ENCODE results near the gene YIPF3.
"Not testable (repeated sequence)": the region's sequence is repeated elsewhere in the genome, so short reads cannot be mapped to it uniquely, and the experiment has no call there.

YIPF3 gene

GRCh38 chr6:43509142-43509983 lies 7.4 kb downstream of the YIPF3 start:
- DNase-seq: no peak

GRCh38 chr6:43508481-43509141 lies 8.1 kb downstream of the YIPF3 start:
- DNase-seq: no peak

DNA sequence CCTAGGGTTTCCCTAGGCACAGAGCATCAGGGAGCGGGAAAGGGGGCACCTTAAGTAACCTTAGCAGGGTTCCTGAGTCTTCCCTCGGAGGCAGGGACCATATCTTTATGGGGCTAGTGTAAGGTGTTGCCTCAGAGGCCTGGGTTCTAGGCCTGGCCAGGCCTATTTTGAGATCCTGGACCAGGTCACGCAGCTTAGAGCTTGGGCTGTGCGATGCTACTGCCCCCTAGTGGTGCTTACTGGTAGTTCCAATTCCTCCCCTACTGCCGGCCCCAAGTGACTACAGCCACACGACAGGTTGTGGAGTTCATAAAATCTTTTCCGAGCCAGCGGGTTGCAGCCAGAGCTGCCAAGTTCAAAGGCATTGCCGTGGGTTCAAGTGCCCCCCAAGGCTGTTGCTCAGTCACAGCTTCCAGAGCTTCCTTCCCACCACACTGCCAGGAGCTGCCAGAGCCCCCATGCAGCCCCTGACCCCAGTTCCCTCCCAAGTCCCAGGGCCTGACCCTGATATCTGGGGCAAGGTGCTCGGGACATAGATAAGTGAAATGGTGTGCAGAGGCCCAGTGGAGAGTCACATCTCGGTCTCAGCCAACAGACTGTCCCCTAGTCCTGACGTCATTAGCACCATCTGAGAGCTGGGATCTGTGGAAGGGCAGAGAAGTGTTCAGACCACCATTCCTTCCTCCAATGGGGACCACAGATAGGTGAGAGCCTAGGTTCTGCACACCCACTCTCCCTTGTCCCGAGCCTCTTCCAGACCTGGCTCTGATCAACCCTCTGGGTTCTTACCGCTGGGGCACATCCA lies 9.9 kb downstream of the YIPF3 start:
- peak in 12 of 14 donors; percentile 17 to 77 (median 62) for DNase-seq

GRCh38 chr6:43506171-43506570 lies 10.6 kb downstream of the YIPF3 start:
- no peak for DNase-seq

GRCh38 chr6:43505718-43506117 lies 11.0 kb downstream of the YIPF3 start:
- DNase-seq: no peak

DNA sequence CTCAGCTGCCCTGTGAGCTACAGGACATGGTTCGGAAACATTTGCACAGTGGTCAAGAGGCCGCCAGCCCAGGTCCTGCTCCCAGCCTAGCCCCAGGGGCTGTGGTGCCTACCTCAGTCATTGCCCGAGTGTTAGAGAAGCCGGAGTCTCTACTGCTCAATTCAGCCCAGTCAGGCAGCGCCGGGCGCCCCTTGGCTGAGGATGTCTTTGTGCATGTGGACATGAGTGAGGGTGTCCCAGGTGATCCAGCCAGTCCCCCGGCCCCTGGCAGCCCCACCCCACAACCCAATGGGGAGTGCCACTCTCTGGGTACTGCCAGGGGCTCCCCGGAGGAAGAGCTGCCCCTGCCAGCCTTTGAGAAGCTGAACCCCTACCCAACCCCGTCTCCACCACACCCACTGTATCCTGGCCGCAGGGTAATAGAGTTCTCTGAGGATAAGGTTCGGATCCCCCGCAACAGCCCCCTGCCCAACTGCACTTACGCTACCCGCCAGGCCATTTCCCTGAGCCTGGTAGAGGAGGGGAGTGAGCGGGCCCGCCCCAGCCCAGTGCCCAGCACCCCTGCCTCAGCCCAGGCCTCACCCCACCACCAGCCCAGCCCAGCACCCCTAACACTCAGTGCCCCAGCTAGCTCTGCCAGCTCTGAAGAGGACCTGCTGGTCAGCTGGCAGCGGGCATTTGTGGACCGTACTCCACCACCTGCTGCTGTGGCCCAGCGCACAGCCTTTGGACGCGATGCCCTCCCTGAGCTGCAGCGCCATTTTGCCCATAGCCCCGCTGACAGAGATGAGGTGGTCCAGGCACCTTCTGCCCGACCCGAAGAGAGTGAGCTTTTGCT lies 11.8 kb downstream of the YIPF3 start:
- no peak for DNase-seq

GRCh38 chr6:43503443-43503842 lies 13.3 kb downstream of the YIPF3 start:
- no peak for DNase-seq

- peak in 2 of 14 donors; percentile 11 to 21 for DNase-seq
Observed at GRCh38 chr6:43502666-43503065, 14.1 kb downstream of the YIPF3 start.

- no peak for DNase-seq
Observed at GRCh38 chr6:43500921-43501320, 15.8 kb downstream of the YIPF3 start.

DNA sequence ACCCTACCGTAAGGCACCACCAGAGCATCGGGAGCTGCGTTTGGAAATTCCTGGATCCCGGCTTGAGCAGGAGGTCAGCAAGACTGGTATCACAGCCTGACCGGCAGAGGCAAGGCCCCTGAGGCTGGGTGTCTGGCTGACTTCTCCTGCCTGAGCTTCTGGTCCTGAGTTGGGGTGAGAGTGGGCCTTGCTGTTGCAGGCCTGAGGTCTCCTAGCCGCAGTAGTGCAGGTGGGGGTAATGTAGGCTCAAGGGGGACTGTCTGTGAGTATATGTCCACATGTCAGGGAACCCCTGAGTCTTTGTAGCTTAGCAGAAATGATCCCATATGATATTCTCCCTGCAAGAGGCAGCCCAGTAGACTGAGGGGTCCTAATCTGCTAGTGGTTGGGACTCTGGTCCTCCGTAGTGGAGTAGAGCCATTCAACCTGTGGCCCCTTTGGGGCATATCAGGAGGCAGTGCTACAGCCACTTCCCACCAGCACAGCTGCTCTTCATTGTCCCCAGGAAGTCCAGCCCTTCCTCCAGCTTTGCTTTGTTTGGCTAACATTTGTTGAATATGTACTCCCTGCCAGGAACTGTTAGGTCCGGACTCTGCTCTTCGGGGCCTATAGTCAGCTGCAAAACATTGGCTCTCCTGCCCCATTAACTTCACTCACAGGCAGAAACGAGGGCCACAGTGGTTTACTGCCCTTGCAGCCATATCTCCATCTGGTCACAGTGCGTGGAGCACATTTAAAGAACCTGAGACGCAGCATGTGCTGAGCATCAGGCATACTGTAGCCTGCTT lies 17.5 kb downstream of the YIPF3 start:
- DNase-seq: no peak

- DNase-seq: not testable (repeated sequence)
Observed at GRCh38 chr6:43498291-43498690, 18.4 kb downstream of the YIPF3 start.

- no peak for DNase-seq
Observed at GRCh38 chr6:43497689-43498088, 19.0 kb downstream of the YIPF3 start.

GRCh38 chr6:43497129-43497396 lies 19.7 kb downstream of the YIPF3 start:
- no peak for DNase-seq

- peak in 6 of 14 donors; percentile 10 to 28 (median 20) for DNase-seq
Observed at GRCh38 chr6:43496370-43497128, 20.2 kb downstream of the YIPF3 start.

DNA sequence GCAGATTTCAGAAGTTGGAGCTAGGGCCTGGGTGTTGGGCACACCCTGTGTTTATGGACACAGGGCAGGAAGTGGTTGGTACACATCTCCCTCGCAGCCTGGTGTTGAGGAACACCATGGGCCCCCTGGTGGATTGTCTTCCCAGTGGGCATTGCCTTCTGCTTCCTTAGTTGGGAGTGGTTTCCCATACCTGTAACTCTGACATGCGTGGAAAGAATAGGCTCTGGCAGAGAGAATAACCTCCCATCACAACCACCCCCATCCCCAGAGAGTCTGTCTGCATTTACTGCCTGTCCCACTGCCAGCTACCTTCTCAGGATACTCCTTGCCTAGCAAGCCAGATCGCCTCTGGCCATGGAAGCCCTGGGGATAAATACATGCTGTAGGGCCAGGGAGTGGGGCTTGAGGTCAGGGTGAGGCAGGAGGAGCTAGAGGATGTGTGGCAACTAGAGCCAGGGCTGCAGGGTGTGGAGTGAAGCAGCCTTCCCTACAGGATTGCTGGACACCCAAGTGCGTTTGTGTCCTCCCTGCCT lies 21.3 kb downstream of the YIPF3 start:
- no peak for DNase-seq

GRCh38 chr6:43494766-43495165 lies 22.0 kb downstream of the YIPF3 start:
- DNase-seq: no peak

- no peak for DNase-seq
Observed at GRCh38 chr6:43494321-43494720, 22.4 kb downstream of the YIPF3 start.

GRCh38 chr6:43493833-43494232 lies 22.9 kb downstream of the YIPF3 start:
- DNase-seq: peak in 1 of 14 donors; percentile 19

DNA sequence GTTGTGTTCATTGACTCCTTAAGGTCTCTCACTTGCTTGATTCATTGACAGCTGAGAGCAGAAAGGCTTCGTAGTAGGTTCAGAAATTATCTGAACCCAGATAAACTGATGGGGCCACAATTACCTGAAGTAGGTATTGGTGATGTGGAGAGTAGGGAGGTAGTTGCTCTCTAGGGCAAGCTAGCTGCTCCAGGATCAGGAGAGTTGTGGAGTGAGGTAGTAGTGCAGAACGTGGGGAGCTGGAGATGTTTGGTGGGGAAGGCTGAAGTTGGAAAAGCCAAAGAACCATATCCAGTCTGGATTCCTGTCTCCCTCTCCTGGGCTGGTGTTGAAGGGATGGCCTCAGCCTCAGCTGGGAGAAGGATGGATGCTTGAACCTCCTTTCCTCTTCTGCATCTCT lies 23.5 kb downstream of the YIPF3 start:
- no peak for DNase-seq

GRCh38 chr6:43492673-43493072 lies 24.1 kb downstream of the YIPF3 start:
- DNase-seq: peak in 1 of 14 donors; percentile 63
